Activated B cell treated with CpG ODN at 0.5 μM for 24 hours (primary cell): Measurements from ENCODE around the gene CCDC154. TPM values are rescaled to one million over a fixed set of nuclear protein-coding genes. Genes with fewer than 3 reads are reported as not detected.

Experiments
- ATAC-seq: fragments of 200-7000 bp; cut with Tn5 transposase; one replicate; pipeline ENCODE4 v1.10.0; 2021; ENCODE audit warnings: low read depth, mild to moderate bottlenecking, moderate library complexity
- CTCF ChIA-PET: fragments of 350-600 bp; sonication (Branson Sonifier 250); formaldehyde crosslinking; loops from one replicate; lab custom pipeline; 2021; ENCODE audit warnings: antibody characterized with exemption; lab: Charles Lee
- POLR2A ChIA-PET: fragments of 350-600 bp; sonication (Branson Sonifier 250); formaldehyde crosslinking; loops from one replicate; lab custom pipeline; 2021; ENCODE audit warnings: antibody characterized with exemption; lab: Charles Lee
- DNase-seq: peaks from one replicate; pipeline ENCODE4 v3.0.0; 2022
- H3K27ac Mint-ChIP-seq: one replicate; pipeline ENCODE4 v1.8.0; 2020; ENCODE audit warnings: mixed read lengths
- H3K27me3 Mint-ChIP-seq: one replicate; pipeline ENCODE4 v1.8.0; 2021; ENCODE audit warnings: mixed read lengths
- H3K36me3 Mint-ChIP-seq: one replicate; pipeline ENCODE4 v1.8.0; 2021; ENCODE audit warnings: low read depth, mixed read lengths
- H3K4me1 Mint-ChIP-seq: one replicate; pipeline ENCODE4 v1.8.0; 2021; ENCODE audit warnings: mixed read lengths
- H3K4me3 Mint-ChIP-seq: one replicate; pipeline ENCODE4 v1.8.0; 2020; ENCODE audit warnings: mild to moderate bottlenecking, mixed read lengths
- H3K9me3 Mint-ChIP-seq: one replicate; pipeline ENCODE4 v1.8.0; 2020; ENCODE audit warnings: mixed read lengths
- CTCF ChIP-seq: fragments of 200-600 bp; IDR thresholded peaks from one replicate; pipeline ENCODE4 v1.8.0; 2022; ENCODE audit warnings: antibody characterized with exemption, mild to moderate bottlenecking
- intact Hi-C: fragments of 100-400 bp; cut with micrococcal nuclease; formaldehyde crosslinking; loops from one replicate; pipeline ENCODE4 v1.15.1; 2024
- total RNA-seq: library from RNA; stranded (reverse); gene quantifications from 2 replicates; pipeline ENCODE4 v1.2.3, GENCODE V29; 2022

Gene CCDC154
- total RNA-seq, 1 donor from 2014 or later: 6.7 TPM

GRCh38 chr16:1453316-1453715 is 9.0 kb upstream of the CCDC154 start:
- DNase-seq (no peak), ATAC-seq (no peak)
- H3K36me3 Mint-ChIP-seq: peaks cover 59% of the 10 kb centered on the region
- no peaks in the 10 kb centered on the region for H3K27me3 Mint-ChIP-seq
- CTCF ChIA-PET: no interaction called here
- H3K4me1 Mint-ChIP-seq: peaks cover 9% of the 10 kb centered on the region
- TF ChIP-seq CTCF: no peak
- no peak overlapping the region for H3K27ac Mint-ChIP-seq
- POLR2A ChIA-PET: no interaction called here
- no peak overlapping the region for H3K4me3 Mint-ChIP-seq
- no peaks in the 10 kb centered on the region for H3K9me3 Mint-ChIP-seq
- intact Hi-C loops: loop anchor here (10.0 kb wide), 1 partner anchor 161 kb away; the partner anchor contains the start of genes CRAMP1 and IFT140

GRCh38 chr16:1452530-1452929 is 8.2 kb upstream of the CCDC154 start:
- no peak for DNase-seq
- ChIA-PET CTCF (no interaction called here), POLR2A (no interaction called here)
- TF ChIP-seq CTCF: no peak
- intact Hi-C loops: loop anchor here (10.0 kb wide), 1 partner anchor 162 kb away; the partner anchor contains the start of genes CRAMP1 and IFT140
- no peak for ATAC-seq
- Mint-ChIP-seq H3K27me3 (no peaks in the 10 kb centered on the region), H3K27ac (no peak overlapping the region), H3K4me1 (peaks cover under 1% of the 10 kb centered on the region), H3K9me3 (no peaks in the 10 kb centered on the region), H3K4me3 (no peak overlapping the region), H3K36me3 (peaks cover 65% of the 10 kb centered on the region)

GRCh38 chr16:1451702-1452392 is 7.5 kb upstream of the CCDC154 start:
- ChIA-PET POLR2A (no interaction called here), CTCF (no interaction called here)
- intact Hi-C loops: loop anchor here (10.0 kb wide), 1 partner anchor 163 kb away; the partner anchor contains the start of genes CRAMP1 and IFT140
- no peak for DNase-seq
- TF ChIP-seq CTCF: no peak
- H3K36me3 Mint-ChIP-seq: peaks cover 67% of the 10 kb centered on the region
- ATAC-seq: no peak
- H3K4me3 Mint-ChIP-seq: no peak overlapping the region
- no peaks in the 10 kb centered on the region for H3K9me3 Mint-ChIP-seq
- no peaks in the 10 kb centered on the region for H3K4me1 Mint-ChIP-seq
- no peaks in the 10 kb centered on the region for H3K27me3 Mint-ChIP-seq
- H3K27ac Mint-ChIP-seq: no peak overlapping the region

- no peaks in the 10 kb centered on the region for H3K27me3 Mint-ChIP-seq
- DNase-seq: no peak
- H3K27ac Mint-ChIP-seq: no peak overlapping the region
- no peak for ATAC-seq
- H3K36me3 Mint-ChIP-seq: peaks cover 67% of the 10 kb centered on the region
- no peak for TF ChIP-seq CTCF
- ChIA-PET CTCF (no interaction called here), POLR2A (no interaction called here)
- no peak overlapping the region for H3K4me3 Mint-ChIP-seq
- intact Hi-C loops: loop anchor here (10.0 kb wide), 1 partner anchor 164 kb away; the partner anchor contains the start of genes CRAMP1 and IFT140
- peaks cover under 1% of the 10 kb centered on the region for H3K4me1 Mint-ChIP-seq
- H3K9me3 Mint-ChIP-seq: no peaks in the 10 kb centered on the region
Measured at GRCh38 chr16:1450841-1451240, 6.5 kb upstream of the CCDC154 start.

- Mint-ChIP-seq H3K27ac (no peak overlapping the region), H3K9me3 (no peaks in the 10 kb centered on the region), H3K4me1 (peaks cover 2% of the 10 kb centered on the region), H3K36me3 (peaks cover 68% of the 10 kb centered on the region), H3K4me3 (no peak overlapping the region), H3K27me3 (no peaks in the 10 kb centered on the region)
- ATAC-seq (no peak), DNase-seq (no peak)
- TF ChIP-seq CTCF: no peak
- ChIA-PET CTCF (no interaction called here), POLR2A (no interaction called here)
- intact Hi-C loops: loop anchor here (10.0 kb wide), 1 partner anchor 165 kb away; the partner anchor contains the start of genes CRAMP1 and IFT140
Measured at GRCh38 chr16:1450218-1450617, 5.9 kb upstream of the CCDC154 start.
